ENCODE measurements around the gene GRID1. TPM values are rescaled to one million over a fixed set of nuclear protein-coding genes. Genes with fewer than 3 reads are reported as not detected.

Gene GRID1
- total and polyA plus RNA-seq, 10 donors, result 0.06 to 0.42 (median 0.15) TPM; not detected in 4

- no peak for TF ChIP-seq POLR2AphosphoS5 (IDR thresholded peaks at IDR 0.05)
- TF ChIP-seq CTCF (IDR thresholded peaks at IDR 0.05 in 8 of 11, conservative IDR thresholded peaks at IDR 0.05 in 3 of 11), result no peak
- TF ChIP-seq POLR2A (IDR thresholded peaks at IDR 0.05), result no peak
- no peaks in the 10 kb centered on the region for H3K4me1 ChIP-seq
- no peaks in the 10 kb centered on the region for H3K9me3 ChIP-seq
- no peak overlapping the region for H3K4me3 ChIP-seq
- DNase-seq, result no peak
- no peaks in the 10 kb centered on the region for H3K36me3 ChIP-seq
- H3K27me3 ChIP-seq (replicated peaks in 1 of 7), result no peaks in the 10 kb centered on the region
- WGBS, 5 donors, result 52 to 76% (median 54%) methylated on average over 1 of the region's 1 CpG
- intact Hi-C loops (cut with DNase I; ENCODE audit: low total_unique reads), result no loop called here
- H3K27ac ChIP-seq, result no peak overlapping the region
Observed at GRCh38 chr10:85565381-85565780, 801.2 kb downstream of the GRID1 start.

GRCh38 chr10:85558533-85558932, 808.1 kb downstream of the GRID1 start:
- no peak for DNase-seq
- Histone ChIP-seq H3K27me3 (replicated peaks in 1 of 7) (no peaks in the 10 kb centered on the region), H3K4me3 (no peak overlapping the region), H3K9me3 (no peaks in the 10 kb centered on the region), H3K36me3 (no peaks in the 10 kb centered on the region), H3K27ac (no peak overlapping the region), H3K4me1 (no peaks in the 10 kb centered on the region)
- TF ChIP-seq CTCF (IDR thresholded peaks at IDR 0.05 in 8 of 11, conservative IDR thresholded peaks at IDR 0.05 in 3 of 11) (no peak), POLR2AphosphoS5 (IDR thresholded peaks at IDR 0.05) (no peak), POLR2A (IDR thresholded peaks at IDR 0.05) (no peak)
- WGBS, 5 donors, result 78 to 86% (median 79%) methylated on average over 6 of the region's 6 CpGs
- intact Hi-C loops (cut with DNase I; ENCODE audit: low total_unique reads), result no loop called here

GRCh38 chr10:85557706-85558105, 808.9 kb downstream of the GRID1 start:
- intact Hi-C loops (cut with DNase I; ENCODE audit: low total_unique reads), result no loop called here
- DNase-seq, result no peak
- no peaks in the 10 kb centered on the region for H3K36me3 ChIP-seq
- H3K27me3 ChIP-seq (replicated peaks in 1 of 7), result no peaks in the 10 kb centered on the region
- WGBS, 5 donors, result 66 to 99% (median 90%) methylated on average over 2 of the region's 2 CpGs
- H3K27ac ChIP-seq, result no peak overlapping the region
- H3K9me3 ChIP-seq, result no peaks in the 10 kb centered on the region
- no peak overlapping the region for H3K4me3 ChIP-seq
- TF ChIP-seq CTCF (IDR thresholded peaks at IDR 0.05 in 8 of 11, conservative IDR thresholded peaks at IDR 0.05 in 3 of 11) (no peak), POLR2A (IDR thresholded peaks at IDR 0.05) (no peak)
- no peaks in the 10 kb centered on the region for H3K4me1 ChIP-seq

GRCh38 chr10:85557077-85557476, 809.5 kb downstream of the GRID1 start:
- no peaks in the 10 kb centered on the region for H3K9me3 ChIP-seq
- no peaks in the 10 kb centered on the region for H3K36me3 ChIP-seq
- H3K27ac ChIP-seq, result no peak overlapping the region
- intact Hi-C loops (cut with DNase I; ENCODE audit: low total_unique reads), result no loop called here
- no peak for DNase-seq
- TF ChIP-seq POLR2A (IDR thresholded peaks at IDR 0.05) (no peak), CTCF (IDR thresholded peaks at IDR 0.05 in 8 of 11, conservative IDR thresholded peaks at IDR 0.05 in 3 of 11) (no peak)
- no peaks in the 10 kb centered on the region for H3K4me1 ChIP-seq
- 53 to 73% (median 62%) methylated on average over 2 of the region's 2 CpGs for WGBS, 5 donors
- no peaks in the 10 kb centered on the region for H3K27me3 ChIP-seq (replicated peaks in 1 of 7)
- H3K4me3 ChIP-seq, result no peak overlapping the region

Small RNA genes lying within 50 kb of the gene (microRNA-seq; reads per million reads assigned to microRNA genes)
- gene MIR346, result 0.28 to 0.36 (median 0.35) reads per million in 3 donors

Small RNA genes lying within 50 kb of the gene (small RNA-seq; reads per million reads assigned to genes)
- gene MIR346 (0 reads per million in 4 donors), gene RF02271 (0 reads per million in 4 donors), gene RN7SKP238 (0 reads per million in 4 donors), gene RNA5SP322 (0 reads per million in 4 donors)

Other genes starting within 250 kb of the GRID1 start
- 10 to 100 TPM; 37.0 to 59.1 (median 51.5) TPM for gene WAPL, start 155.0 kb upstream of the GRID1 start, total RNA-seq
- 10 to 100 TPM; 13.6 to 19.8 (median 17.0) TPM for gene WAPL, start 155.0 kb upstream of the GRID1 start, polyA plus RNA-seq